SU-DHL-6 (cell line): Measurements from ENCODE around the gene POLA1.

Experiments
- CTCF ChIP-seq: fragments of 200-600 bp; sonication (generic); IDR thresholded peaks from one replicate; pipeline ENCODE4 v1.5.1; 2017; ENCODE audit warnings: antibody characterized with exemption, mild to moderate bottlenecking, low read length, moderate library complexity; ENCODE audit not compliant: insufficient read depth, poor library complexity, severe bottlenecking
- EZH2phosphoT487 ChIP-seq: fragments of 200-600 bp; sonication (generic), shearing (Covaris generic); conservative IDR thresholded peaks from 2 replicates; pipeline ENCODE4 v1.6.1; 2018; ENCODE audit warnings: mild to moderate bottlenecking, antibody characterized with exemption, low read length, moderate library complexity, mixed read lengths

GRCh38 chrX:24851289-24851688 is 157.6 kb downstream of the POLA1 start:
- TF ChIP-seq CTCF (no peak), EZH2phosphoT487 (no peak)
